ENCODE results near the gene PCDH9. TPM values are rescaled to one million over a fixed set of nuclear protein-coding genes. Genes with fewer than 3 reads are reported as not detected.
"Not testable (repeated sequence)": the region's sequence is repeated elsewhere in the genome, so short reads cannot be mapped to it uniquely, and the experiment has no call there.

PCDH9 gene
- total RNA-seq, 4 donors from 2014 or later, result 0.64 to 1.1 (median 0.82) TPM

- H3K4me3 ChIP-seq, result no peak overlapping the region
- 71% methylated on average over 1 of the region's 1 CpG for WGBS
- no peak for DNase-seq (ENCODE audit: low spot score in 2 of 2)
- no peak overlapping the region for H3K27ac ChIP-seq
- no peaks in the 10 kb centered on the region for H3K27me3 ChIP-seq
- H3K9me3 ChIP-seq, result no peaks in the 10 kb centered on the region
- H3K4me1 ChIP-seq, result no peaks in the 10 kb centered on the region
- H3K36me3 ChIP-seq, result no peaks in the 10 kb centered on the region
- TF ChIP-seq POLR2AphosphoS5 (IDR thresholded peaks at IDR 0.05) (no peak), POLR2A (IDR thresholded peaks at IDR 0.05) (no peak), EP300 (IDR thresholded peaks at IDR 0.05) (no peak), CTCF (IDR thresholded peaks at IDR 0.05) (no peak)
Measured at GRCh38 chr13:66635526-66635925, 594.6 kb downstream of the PCDH9 start.

DNA sequence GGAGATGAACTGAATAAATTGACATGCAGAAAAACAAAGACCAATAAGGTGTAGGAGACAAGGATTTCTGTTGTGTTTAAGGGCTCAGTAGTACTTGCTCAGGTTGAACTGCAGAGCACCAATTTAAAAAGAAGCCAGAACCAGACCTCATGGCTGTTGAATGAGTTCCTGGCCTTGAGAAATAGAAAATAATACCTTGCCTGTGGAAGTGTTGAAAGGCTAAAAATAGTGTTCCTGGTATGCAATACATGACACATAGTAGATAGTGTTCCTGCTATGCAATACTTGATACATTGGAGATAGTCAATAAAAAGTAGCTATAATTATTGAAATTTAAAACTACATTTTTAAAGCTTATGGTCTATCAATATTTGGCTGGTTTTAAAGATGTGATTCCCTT, 595.8 kb downstream of the PCDH9 start:
- H3K4me3 ChIP-seq, result no peak overlapping the region
- H3K4me1 ChIP-seq, result no peaks in the 10 kb centered on the region
- TF ChIP-seq POLR2A (IDR thresholded peaks at IDR 0.05) (no peak), CTCF (IDR thresholded peaks at IDR 0.05) (no peak), EP300 (IDR thresholded peaks at IDR 0.05) (no peak), POLR2AphosphoS5 (IDR thresholded peaks at IDR 0.05) (no peak)
- no peak for DNase-seq (ENCODE audit: low spot score in 2 of 2)
- H3K36me3 ChIP-seq, result no peaks in the 10 kb centered on the region
- no peaks in the 10 kb centered on the region for H3K27me3 ChIP-seq
- H3K9me3 ChIP-seq, result no peaks in the 10 kb centered on the region
- no peak overlapping the region for H3K27ac ChIP-seq

- no peaks in the 10 kb centered on the region for H3K36me3 ChIP-seq
- DNase-seq (ENCODE audit: low spot score in 2 of 2), result no peak
- WGBS, result 65% methylated on average over 4 of the region's 4 CpGs
- H3K4me1 ChIP-seq, result no peaks in the 10 kb centered on the region
- H3K9me3 ChIP-seq, result no peaks in the 10 kb centered on the region
- no peak overlapping the region for H3K4me3 ChIP-seq
- TF ChIP-seq EP300 (IDR thresholded peaks at IDR 0.05) (no peak), POLR2AphosphoS5 (IDR thresholded peaks at IDR 0.05) (no peak), CTCF (IDR thresholded peaks at IDR 0.05) (no peak)
- H3K27ac ChIP-seq, result no peak overlapping the region
- H3K27me3 ChIP-seq, result no peaks in the 10 kb centered on the region
Measured at GRCh38 chr13:66627512-66627911, 602.6 kb downstream of the PCDH9 start.

GRCh38 chr13:66624302-66624701, 605.8 kb downstream of the PCDH9 start:
- Histone ChIP-seq H3K9me3 (no peaks in the 10 kb centered on the region), H3K27me3 (no peaks in the 10 kb centered on the region), H3K27ac (no peak overlapping the region), H3K4me1 (no peaks in the 10 kb centered on the region), H3K36me3 (no peaks in the 10 kb centered on the region), H3K4me3 (no peak overlapping the region)
- no peak for DNase-seq (ENCODE audit: low spot score in 2 of 2)
- TF ChIP-seq POLR2A (IDR thresholded peaks at IDR 0.05), result no peak
- no peak for TF ChIP-seq POLR2AphosphoS5 (IDR thresholded peaks at IDR 0.05)
- no peak for TF ChIP-seq CTCF (IDR thresholded peaks at IDR 0.05)
- TF ChIP-seq EP300 (IDR thresholded peaks at IDR 0.05), result no peak
- WGBS, result 62% methylated on average over 3 of the region's 3 CpGs

DNA sequence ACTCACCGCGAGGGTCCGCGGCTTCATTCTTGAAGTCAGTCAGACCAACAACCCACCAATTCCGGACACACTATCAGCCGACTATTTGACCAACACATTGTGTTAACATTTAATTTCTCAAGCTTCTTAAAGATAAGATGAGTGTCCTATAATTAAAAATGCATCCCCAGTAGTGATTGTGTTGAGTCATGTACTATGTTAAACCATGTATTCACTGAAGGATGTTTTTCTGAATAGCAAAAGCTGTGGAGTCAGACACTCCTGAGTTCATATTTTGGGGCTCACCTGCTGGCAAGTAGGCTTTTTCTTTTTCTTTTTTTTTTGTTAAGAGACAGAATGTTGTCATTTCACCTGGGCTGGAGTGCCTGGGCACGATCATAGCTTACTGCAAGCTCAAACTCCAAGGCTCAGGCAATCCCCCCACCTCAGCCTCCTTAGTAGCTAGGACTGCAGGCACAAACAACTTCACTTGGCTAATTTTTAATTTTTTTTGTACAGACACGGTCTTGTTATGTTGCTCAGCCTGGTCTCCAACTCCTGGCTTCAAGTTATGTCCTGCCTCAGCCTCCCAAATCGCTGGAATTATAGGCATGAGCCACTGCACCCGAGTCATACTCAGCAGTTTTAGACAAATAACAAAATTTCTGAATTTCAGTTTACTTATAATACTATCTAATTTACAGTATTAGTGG, 606.9 kb downstream of the PCDH9 start:
- H3K4me3 ChIP-seq, result no peak overlapping the region
- TF ChIP-seq POLR2AphosphoS5 (IDR thresholded peaks at IDR 0.05) (no peak), EP300 (IDR thresholded peaks at IDR 0.05) (no peak), CTCF (IDR thresholded peaks at IDR 0.05) (no peak), POLR2A (IDR thresholded peaks at IDR 0.05) (no peak)
- no peaks in the 10 kb centered on the region for H3K36me3 ChIP-seq
- no peaks in the 10 kb centered on the region for H3K4me1 ChIP-seq
- 88% methylated on average over 10 of the region's 10 CpGs for WGBS
- H3K9me3 ChIP-seq, result no peaks in the 10 kb centered on the region
- no peaks in the 10 kb centered on the region for H3K27me3 ChIP-seq
- DNase-seq (ENCODE audit: low spot score in 2 of 2), result no peak
- no peak overlapping the region for H3K27ac ChIP-seq

DNA sequence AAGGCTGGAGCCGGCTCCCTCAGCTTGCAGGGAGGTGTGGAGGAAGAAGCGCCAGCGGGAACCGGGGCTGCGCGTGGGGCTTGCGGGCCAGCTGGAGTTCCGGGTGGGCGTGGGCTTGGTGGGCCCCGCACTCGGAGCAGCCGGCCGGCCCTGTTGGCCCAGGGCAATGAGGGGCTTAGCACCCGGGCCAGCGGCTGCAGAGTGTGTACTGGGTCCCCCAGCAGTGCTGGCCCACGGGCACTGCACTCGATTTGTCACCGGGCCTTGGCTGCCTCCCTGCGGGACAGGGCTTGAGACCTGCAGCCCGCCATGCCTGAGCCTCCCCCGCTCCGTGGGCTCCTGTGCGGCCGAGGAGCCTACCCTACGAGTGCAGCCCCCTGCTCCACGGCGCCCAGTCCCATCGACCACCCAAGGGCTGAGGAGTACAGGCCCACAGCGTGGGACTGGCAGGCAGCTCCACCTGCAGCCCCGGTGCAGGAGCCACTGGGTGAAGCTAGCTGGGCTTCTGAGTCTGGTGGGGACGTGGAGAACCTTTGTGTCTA, 608.2 kb downstream of the PCDH9 start:
- H3K36me3 ChIP-seq, H3K27me3 ChIP-seq: not testable (repeated sequence)
- WGBS, result 95% methylated on average over 12 of the region's 31 CpGs

More for the DNA sequence above, 608.2 kb downstream of the PCDH9 start:
- H3K4me1 ChIP-seq; H3K4me3 ChIP-seq; H3K9me3 ChIP-seq; H3K27ac ChIP-seq; DNase-seq (ENCODE audit: low spot score in 2 of 2): not testable (repeated sequence)

All from suprapubic skin (tissue), 4 donors.